HG02943 (cell line): ENCODE measurements around the gene ZCCHC9.
A peak's percentile ranks its signal among the peaks of the same experiment; 100 is the strongest.
"Not testable (repeated sequence)": the region's sequence is repeated elsewhere in the genome, so short reads cannot be mapped to it uniquely, and the experiment has no call there.

Source experiments
- ATAC-seq: cut with Tn5 transposase; IDR thresholded peaks from one replicate; pipeline ENCODE4 v1.9.1; 2021; ENCODE audit warnings: mild to moderate bottlenecking, low read depth, moderate library complexity; ENCODE audit not compliant: unreplicated experiment

The ZCCHC9 gene, protein sequence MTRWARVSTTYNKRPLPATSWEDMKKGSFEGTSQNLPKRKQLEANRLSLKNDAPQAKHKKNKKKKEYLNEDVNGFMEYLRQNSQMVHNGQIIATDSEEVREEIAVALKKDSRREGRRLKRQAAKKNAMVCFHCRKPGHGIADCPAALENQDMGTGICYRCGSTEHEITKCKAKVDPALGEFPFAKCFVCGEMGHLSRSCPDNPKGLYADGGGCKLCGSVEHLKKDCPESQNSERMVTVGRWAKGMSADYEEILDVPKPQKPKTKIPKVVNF

DNA sequence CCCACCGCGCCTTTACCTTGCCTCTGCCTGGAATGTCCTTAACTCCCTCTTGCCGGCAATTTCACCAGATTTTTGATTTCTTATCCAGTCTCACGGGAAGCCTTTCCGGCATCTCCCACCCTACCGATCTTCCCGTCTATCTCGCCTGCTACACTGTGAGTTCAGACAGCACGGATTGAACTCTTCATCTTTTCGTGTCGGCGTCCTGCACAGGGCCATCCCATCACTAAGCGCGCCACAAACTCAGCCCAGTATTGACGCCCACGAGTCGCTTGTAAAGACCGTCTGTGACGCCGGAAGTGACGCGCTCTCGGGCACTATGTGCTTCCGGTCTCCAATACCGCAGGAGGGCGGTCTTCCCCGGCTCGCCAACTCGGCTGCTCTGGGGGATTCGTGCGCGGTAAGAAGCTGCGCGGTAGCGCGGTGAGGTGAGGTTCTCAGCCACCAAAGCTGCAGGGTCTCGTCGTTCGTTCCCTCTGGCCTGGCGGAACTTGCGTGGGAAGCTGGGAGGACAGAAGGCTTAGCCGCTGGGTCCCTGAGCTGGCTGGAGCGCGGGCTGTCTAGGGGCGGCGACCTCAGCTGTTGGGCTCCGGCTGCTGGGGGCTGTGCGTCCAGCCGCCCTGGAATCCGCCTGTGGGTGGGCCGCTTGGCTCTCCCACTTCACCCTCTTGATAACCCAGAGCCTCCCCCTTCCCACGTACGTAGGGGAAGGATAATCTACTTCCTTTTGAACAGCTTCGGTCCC is at the start of gene ZCCHC9:
ZCCHC9 (plus strand) TSS at position 317 of the 745 bp plus-strand sequence. CDS start 3,171 bp downstream, outside the sequence.
- peak; percentile 98 for ATAC-seq

DNA sequence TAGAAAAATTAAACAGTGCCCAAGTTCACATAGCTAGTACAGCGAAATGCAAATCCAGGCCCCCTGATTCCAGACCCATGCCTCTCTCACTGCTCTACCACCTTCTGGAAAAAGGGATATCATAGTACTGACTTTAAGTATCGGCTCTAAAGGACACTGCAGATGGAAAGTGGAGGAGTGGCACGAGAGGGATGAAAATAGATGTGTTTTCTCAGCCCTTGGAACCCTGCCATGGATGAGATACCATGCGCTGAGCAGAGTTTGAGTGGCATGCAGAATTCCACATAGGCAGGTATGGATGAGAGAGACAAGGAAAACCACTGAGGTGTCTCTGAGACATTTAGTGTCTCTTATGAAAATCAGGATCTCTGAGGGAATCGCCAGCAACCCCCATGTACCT is 49.5 kb upstream of the ZCCHC9 start:
- no peak for ATAC-seq

DNA sequence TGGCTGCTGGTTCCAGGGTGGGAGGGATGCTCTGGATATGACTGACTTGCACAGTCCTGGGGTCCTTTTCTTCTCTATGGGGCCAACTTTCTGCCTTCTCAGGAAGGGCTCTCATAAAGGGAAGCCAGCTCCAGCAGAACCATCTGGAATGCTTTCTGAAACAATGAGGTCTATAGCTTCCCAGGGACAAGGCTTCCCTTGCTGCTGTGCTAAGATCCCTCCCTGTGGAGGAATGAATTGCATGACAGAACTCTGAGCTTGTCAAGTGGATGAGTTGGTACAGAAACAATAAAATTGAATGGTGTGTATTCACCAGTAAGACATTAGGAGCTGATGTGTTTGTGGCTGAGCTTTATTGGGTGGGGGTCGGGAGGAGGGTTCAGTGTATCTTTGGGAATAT is 48.5 kb upstream of the ZCCHC9 start:
- ATAC-seq, result no peak

DNA sequence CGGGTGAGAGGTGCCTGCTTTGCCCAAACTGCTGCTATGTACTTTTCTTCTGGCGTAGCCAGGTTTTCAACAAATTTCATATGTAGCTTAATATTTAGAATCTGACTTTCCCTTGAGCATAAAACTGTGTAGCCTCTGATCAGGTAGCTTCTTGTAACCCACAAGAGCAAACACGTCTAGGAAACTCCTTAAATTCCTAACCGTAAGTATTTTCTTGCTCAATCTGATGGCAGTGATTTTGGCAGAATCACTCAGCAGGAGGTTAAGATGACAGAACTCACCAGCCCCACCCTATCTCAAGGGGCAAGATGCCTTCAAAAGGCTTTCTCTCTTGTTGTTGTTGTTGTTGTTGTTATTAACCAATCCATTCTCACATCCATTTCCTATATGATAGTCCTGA is 47.5 kb upstream of the ZCCHC9 start:
- ATAC-seq, result no peak

DNA sequence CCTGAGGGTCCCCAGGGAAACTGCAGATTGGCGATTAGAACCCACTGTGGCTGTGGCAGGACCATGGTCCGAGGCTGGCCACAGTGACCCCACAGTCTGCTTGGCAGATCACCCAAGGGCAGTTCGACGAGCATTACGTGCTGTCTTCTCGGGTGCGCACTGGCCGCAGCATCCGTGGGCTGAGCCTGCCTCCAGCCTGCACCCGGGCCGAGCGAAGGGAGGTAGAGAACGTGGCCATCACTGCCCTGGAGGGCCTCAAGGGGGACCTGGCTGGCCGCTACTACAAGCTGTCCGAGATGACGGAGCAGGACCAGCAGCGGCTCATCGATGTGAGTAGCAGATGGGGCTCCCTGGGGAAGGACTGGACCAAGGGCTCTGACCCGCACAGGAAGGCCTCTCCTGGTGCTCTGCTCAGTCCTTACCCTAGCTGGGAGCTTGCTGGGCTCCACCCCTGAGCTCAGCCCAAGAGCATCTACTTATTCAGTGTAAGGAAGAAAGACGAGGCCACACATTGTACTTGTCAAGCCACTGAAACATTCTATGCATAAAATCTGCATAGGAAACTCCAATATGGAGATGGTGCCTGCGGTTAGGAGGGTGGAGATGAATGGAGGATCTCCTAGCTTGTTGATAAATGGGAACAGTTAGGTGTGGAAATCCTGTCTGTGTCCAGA is 46.4 kb upstream of the ZCCHC9 start:
- no peak for ATAC-seq

DNA sequence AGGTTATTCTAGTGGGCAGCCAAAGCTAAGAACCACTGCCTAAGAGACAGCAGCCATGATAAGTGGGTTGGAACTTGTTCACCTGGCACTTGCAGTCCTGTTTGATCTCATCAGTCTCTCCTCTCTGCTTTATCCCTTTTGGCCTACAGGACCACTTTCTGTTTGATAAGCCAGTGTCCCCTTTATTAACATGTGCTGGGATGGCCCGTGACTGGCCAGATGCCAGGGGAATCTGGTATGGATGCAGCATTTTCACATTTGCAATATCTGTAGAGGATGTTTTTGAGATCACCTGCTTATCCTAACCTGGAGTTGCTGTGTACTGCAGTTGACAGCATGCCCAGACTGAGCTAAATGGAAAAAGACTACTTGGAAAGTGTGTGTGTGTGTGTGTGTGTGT is 44.6 kb upstream of the ZCCHC9 start:
- no peak for ATAC-seq

DNA sequence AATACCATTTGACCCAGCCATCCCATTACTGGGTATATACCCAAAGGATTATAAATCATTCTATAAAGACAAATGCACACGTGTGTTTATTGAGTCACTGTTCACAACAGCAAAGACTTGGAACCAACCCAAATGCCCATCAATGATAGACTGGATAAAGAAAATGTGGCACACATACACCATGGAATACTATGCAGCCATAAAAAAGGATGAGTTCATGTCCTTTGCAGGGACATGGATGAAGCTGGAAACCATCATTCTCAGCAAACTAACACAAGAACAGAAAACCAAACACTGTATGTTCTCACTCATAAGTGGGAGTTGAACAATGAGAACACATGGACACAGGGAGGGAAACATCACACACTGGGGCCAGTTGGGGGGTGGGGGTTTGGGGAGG is 38.6 kb upstream of the ZCCHC9 start:
- ATAC-seq, result not testable (repeated sequence)

DNA sequence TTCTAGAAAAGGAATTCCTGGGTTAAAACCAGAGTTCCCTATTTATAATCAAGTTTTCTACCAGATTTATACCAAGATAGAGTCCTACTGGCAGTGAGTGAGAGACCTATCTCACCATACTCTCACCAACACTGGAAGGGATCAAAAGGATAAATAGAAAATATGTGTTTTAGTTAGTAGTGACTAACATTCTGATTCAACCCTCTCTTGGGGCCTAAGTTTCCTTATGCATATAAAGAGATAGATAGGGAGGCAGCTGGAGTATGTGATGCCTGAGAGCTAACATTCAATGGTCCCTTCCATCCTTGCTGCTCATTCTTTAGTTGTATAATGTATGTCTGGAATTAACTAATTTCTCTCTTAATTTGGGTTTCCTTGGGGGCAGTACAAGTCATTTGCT is 36.3 kb upstream of the ZCCHC9 start:
- ATAC-seq, result no peak

DNA sequence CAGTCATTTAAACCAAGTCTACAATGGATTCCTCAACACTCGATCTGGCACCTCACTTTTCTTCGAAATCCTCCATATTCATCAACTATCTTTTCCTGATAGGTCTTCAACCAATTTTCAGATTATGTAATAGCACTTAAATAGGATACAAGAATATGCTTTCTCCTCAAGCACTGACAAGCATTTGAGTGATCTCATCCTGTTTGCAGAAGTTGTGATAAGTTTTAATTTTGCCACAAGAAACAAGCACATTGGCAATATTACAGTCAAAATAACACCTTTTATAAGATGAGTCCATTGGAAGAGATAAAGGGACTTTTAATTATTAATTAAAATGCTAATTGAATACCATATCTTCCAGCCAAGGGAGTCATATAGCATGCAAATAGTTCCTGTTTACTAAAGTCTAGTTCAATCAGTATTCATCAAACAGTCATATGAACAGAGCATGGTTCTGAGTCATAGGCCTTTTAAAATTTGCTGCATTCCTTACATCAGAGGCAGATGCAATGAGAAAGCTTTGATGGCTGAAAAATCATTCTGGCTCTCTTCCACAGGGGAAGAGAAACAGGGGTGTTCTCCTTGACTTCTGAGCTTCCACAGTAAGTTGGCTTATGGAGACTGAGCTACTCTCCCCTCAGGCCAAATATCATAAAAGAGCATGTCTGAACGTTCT is 32.7 kb upstream of the ZCCHC9 start:
- ATAC-seq, result no peak

DNA sequence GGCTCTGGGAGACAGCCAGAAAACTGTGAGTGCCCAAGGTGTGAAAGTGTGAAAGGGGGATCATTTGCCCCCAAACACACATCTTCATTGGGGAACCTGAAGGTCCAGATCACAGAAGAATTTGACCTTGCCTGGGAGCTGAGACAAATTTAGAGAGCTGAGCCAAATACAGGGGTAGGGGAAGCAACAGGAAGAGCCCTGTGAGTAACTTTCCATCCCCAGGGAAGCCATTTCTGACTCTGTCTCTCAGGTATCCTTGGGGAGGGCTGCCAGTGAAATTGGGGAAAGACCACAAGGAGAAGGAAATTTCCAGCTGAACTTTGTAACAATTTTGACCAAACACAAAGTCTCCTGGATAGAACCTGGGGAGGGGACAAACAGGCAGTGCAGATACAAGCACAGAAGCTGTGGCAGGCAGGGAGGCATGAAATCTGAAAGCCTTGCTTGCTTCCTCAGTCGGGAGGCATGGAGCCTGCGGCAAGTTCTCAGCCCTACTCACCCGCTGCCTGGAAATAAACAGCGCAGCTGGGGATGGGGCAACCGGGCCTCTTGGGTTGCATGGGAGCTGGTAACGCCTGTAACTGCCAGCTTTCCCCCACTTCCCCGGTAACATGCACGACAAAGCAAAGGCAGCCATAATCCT is 31.5 kb upstream of the ZCCHC9 start:
- no peak for ATAC-seq

DNA sequence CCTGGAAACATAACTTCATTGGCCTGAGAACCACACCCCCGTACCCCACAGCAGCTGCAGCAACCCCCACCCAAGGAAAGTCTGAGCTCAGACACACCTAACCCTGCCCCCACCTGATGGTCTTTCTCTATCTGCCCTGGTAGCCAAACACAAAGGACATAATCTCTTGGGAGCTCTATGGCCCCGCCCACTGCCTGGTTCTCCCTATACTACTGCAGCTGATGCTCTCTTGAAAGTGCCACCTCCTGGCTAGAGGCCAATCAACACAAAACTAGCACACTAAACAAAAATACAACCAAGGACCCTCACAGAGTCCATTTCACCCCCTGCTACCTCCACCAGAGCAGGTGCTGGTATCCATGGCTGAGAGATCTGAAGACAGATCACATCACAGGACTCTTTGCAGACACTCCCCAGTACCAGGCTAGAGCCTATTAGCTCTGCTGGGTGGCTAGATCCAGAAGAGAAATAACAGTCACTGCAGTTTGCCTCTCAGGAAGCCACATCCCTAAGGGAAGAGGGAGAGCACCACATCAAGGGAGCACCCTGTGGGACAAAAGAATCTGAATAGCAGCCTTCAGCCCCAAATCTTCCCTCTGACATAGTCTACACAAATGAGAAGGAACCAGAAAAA is 30.9 kb upstream of the ZCCHC9 start:
- not testable (repeated sequence) for ATAC-seq

DNA sequence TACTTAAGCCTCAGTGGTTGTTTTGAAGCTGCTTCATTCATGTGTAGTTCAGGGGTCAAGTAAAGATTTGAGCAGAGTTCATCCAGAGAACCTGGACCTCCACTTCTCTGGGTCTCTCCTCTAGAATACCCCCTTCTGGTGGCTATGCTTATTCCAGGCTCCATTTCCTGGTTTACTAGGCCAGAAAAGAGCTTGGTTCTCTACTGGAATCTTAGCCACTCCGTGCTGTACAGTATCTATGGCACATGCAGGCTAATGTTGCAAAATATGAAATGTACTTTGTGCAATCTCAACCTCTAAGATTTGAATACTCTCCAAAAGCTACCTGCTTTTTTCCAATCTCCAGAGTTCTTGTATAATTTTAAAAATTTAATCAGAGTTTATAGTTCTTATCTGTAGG is 17.4 kb upstream of the ZCCHC9 start:
- ATAC-seq, result no peak

DNA sequence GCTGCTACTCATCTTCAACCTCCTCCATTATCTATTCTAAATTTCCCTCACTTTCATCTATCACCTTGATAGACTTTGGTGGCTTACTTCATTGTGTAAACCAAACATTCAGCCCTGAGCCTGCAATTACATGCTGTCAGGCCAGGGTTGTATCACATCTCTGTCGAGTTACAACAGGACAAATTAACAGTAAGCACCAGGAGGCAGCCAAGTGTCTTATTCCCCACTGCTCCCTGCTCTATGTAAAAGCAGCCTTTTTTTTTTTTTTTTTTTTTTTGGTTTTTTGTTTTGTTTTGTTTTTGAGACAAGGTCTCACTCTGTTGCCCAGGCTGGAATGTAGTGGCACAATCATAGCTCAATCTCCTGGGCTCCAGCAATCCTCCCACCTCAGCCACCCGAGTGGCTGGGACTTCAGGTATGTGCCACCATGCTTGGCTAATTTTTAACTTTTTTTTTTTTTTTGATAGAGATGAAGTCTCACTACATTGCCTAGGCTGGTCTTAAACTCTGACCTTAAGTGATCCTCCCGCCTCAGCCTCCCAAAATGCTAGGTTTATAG is 15.2 kb upstream of the ZCCHC9 start:
- no peak for ATAC-seq

DNA sequence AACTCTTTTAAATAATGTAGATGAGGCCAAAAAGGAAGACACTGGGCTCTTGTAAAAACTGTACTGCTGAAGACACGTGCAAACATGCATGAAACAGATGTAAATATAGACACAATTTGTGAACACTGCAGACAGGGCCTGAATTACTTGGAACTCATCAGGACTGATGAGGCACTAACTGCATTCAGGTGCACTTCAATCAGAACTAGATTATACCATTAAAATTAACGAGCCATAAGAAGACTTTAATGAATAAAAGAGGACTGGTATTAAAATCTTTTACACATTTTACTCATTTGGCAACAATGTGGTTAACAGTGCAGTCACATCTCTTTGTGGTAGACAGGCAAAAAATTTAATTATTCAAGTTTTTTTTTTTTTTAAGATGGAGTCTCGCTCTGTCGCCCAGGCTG is 13.4 kb upstream of the ZCCHC9 start:
- no peak for ATAC-seq

DNA sequence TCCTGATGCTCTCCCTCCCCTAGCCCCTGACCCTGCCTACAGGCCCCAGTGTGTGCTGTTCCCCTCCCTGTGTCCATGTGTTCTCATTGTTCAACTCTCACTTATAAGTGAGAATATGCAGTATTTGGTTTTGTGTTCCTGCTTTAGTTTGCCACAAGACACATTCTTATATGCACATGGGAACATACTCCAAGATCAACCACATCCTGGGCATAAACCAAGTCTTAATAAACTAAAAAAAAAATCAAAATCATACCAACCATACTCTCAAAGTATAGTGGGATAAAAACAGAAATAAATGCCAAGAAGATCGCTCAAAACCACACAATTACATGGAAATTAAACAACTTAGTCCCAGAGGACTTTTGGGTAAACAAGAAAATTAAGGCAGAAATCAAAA is 11.2 kb upstream of the ZCCHC9 start:
- ATAC-seq, result no peak

DNA sequence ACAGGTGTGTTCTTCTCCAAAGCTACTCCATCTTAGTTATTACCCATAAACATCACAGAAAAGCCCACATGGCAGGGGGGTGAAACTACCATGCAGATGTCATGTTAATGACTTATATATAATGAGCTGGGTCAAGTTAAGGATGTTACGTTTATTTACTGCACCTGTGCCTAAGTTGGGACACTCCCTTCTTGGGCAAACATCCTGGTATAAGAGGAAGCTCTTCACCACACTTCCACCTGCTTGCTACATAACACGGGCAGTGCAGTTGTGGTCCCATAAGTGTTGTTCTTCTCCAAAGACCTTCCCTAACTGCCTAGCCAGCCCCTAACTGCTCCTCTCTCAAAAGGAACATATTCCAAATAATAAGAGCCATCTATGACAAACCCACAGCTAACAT is 9.3 kb upstream of the ZCCHC9 start:
- no peak for ATAC-seq

DNA sequence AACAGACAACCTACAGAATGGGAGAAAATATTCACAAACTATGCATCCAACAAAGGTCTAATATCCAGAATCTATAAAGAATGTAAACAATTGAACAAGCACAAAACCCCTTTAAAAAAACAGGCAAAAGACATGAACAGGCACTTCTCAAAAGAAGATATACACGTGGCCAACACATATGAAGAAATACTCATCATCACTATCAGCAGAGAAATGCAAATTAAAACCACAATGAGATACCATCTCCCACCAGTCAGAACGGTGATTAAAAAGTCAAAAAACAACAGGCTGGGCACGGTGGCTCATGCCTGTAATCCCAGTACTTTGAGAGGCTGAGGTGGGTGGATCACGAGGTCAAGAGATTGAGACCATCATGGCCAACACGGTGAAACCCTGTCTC is 7.4 kb upstream of the ZCCHC9 start:
- ATAC-seq, result not testable (repeated sequence)

DNA sequence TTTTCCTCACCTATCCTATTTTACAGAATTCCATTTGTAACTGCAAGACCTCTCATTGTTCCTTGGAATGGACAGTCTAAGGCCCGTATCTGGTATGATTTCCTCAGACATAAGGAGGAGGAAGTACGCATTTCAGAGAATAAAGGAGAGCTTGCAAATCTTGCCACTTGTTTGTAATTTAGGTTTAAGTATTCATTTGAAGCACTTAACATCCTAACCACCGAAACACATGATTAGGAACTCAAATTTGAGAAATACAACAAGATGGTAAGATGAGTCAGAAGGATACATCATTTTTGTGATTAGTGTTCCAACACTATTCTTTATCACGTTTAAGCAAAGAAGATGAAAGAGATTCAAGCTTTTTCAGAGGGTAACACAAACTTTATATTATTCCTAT is 3.9 kb upstream of the ZCCHC9 start:
- ATAC-seq, result no peak

DNA sequence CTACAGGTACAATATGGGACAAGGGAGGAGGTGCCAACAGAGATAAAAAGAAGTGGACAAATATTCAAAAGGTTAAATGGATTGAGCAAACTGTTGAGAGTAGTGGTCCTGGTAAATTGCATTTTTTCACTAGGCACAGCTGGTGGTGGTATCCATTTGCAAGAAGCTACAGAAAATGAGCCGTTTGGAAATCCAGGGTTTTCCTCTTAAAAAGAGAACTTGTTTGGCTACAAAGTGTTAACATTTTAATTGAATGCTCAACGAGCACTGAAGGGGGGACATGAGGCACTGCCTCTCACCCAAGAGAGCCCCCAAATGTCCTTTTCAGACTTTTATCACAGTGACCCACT is 491 bp upstream of the ZCCHC9 start:
- ATAC-seq, result no peak

DNA sequence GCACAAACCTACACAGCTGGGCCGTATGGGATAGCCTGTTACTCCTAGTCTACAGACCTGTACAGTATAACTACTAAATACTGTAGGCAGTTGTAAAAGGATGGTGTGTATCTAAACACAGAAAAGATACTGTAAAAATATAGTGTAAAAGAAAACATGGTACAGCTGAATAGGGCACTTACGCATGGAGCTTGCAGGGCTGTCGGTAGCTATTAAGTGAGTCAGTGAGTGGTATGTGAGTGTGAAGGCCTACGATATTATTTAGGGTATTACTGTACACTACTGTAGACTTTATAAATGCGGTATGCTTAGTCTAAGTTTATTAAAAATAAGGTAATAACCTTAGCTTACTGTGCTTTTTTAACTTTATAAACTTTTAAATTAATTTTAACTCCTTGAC is 1.2 kb downstream of the ZCCHC9 start:
- ATAC-seq, result no peak
